ENCODE results near the gene OSGEPL1.

GRCh38 chr2:189798312-189799029 lies 35.9 kb upstream of the OSGEPL1 start:
- TF ChIP-seq POLR2A (IDR thresholded peaks at IDR 0.05; ENCODE audit: low read depth) (no peak), CTCF (IDR thresholded peaks at IDR 0.05) (peak; percentile 15 to 35 (median 20)), POLR2AphosphoS5 (IDR thresholded peaks at IDR 0.05) (no peak)

All from esophagus muscularis mucosa (tissue), 3 donors.